ENCODE data around the gene PISD. TPM values are rescaled to one million over a fixed set of nuclear protein-coding genes. Genes with fewer than 3 reads are reported as not detected.

The PISD gene
- polyA plus RNA-seq, 1 donor = 54.3 TPM

GRCh38 chr22:31588970-31589675 is 72.9 kb downstream of the PISD start:
- Histone ChIP-seq H3K4me1 (ENCODE audit: control insufficient read depth, insufficient read depth, low read length) (peaks cover 24% of the 10 kb centered on the region), H3K36me3 (ENCODE audit: control insufficient read depth, insufficient read depth, low read length) (peaks cover 14% of the 10 kb centered on the region), H3K27ac (ENCODE audit: low read length) (peak overlapping the region; percentile 74), H3K4me3 (ENCODE audit: low read length) (peak overlapping the region; percentile 20), H3K27me3 (ENCODE audit: control insufficient read depth, insufficient read depth, low read length) (no peaks in the 10 kb centered on the region), H3K9me3 (ENCODE audit: control insufficient read depth, low read depth, low read length) (no peaks in the 10 kb centered on the region)
- no CpG with 5 or more reads among the region's 6 CpGs for WGBS (ENCODE audit: insufficient coverage, low lambda C conversion rate)
- peak; percentile 52 to 78 for DNase-seq

DNA sequence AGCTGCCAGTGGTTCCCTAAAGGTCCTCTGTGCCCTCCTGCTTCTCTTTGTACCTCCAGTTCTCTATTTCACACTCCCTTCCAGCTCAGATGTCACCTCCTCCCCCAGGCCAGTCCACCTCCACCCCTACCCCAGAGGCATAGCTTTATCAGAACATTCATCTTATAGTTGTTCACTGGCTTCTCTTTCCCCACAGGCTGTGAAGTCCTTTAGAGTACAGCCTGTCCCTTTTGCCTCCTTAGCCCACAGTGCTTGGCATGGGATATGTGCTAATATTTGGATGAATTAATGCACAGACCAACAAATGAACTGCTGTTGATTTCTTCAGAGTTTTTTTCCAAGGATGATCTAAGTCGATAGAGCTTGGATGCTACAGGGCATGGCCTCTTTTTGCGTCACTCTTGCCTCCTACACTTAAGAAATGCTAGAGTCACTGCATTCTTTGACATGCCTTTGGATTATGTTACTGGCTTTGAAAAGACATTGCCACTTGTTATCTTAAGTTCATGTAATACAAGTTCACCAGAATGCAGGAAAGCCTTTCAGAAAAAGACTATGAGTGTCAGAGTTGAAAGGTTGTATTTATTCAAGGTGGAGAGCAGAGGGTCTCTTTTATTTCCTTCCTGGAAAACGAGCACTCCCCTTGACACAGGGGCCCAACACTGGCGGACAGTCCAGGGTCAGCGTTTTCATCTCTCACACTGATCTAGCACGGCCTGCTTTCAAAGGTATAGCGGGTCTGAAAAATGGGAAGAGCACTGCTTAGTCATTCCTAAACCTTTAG is 75.7 kb downstream of the PISD start:
- Histone ChIP-seq H3K9me3 (ENCODE audit: control insufficient read depth, low read depth, low read length) (no peaks in the 10 kb centered on the region), H3K27me3 (ENCODE audit: control insufficient read depth, insufficient read depth, low read length) (no peaks in the 10 kb centered on the region), H3K4me3 (ENCODE audit: low read length) (no peak overlapping the region), H3K27ac (ENCODE audit: low read length) (peak overlapping the region; percentile 57), H3K36me3 (ENCODE audit: control insufficient read depth, insufficient read depth, low read length) (peaks cover 14% of the 10 kb centered on the region), H3K4me1 (ENCODE audit: control insufficient read depth, insufficient read depth, low read length) (peaks cover 24% of the 10 kb centered on the region)
- DNase-seq = peak; percentile 45 to 58
- no CpG with 5 or more reads among the region's 7 CpGs for WGBS (ENCODE audit: insufficient coverage, low lambda C conversion rate)

GRCh38 chr22:31585161-31585859 is 76.7 kb downstream of the PISD start:
- Histone ChIP-seq H3K27ac (ENCODE audit: low read length) (peak overlapping the region; percentile 57), H3K27me3 (ENCODE audit: control insufficient read depth, insufficient read depth, low read length) (no peaks in the 10 kb centered on the region), H3K9me3 (ENCODE audit: control insufficient read depth, low read depth, low read length) (no peaks in the 10 kb centered on the region), H3K4me1 (ENCODE audit: control insufficient read depth, insufficient read depth, low read length) (peaks cover 24% of the 10 kb centered on the region), H3K4me3 (ENCODE audit: low read length) (no peak overlapping the region), H3K36me3 (ENCODE audit: control insufficient read depth, insufficient read depth, low read length) (peaks cover 14% of the 10 kb centered on the region)
- no peak for DNase-seq
- 38% methylated on average over 2 of the region's 3 CpGs for WGBS (ENCODE audit: insufficient coverage, low lambda C conversion rate)

DNA sequence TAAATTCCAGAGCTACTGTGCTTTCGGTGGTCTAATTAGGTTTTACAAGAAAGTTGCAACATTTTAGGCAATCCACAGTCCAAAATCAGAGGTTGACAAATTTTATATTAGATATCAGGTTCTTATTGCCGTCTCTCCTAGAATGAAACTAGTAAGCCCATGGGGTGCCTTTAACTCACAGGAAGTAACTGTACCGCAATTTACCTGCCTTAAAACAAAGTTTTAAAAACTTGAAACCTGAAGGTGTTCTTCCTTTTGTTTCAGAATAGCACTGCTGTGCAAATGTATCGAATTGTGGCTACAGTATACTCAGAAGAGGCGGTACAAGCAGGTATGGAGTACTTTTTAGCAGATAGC is 77.2 kb downstream of the PISD start:
- H3K27me3 ChIP-seq (ENCODE audit: control insufficient read depth, insufficient read depth, low read length) = no peaks in the 10 kb centered on the region
- peaks cover 14% of the 10 kb centered on the region for H3K36me3 ChIP-seq (ENCODE audit: control insufficient read depth, insufficient read depth, low read length)
- WGBS (ENCODE audit: insufficient coverage, low lambda C conversion rate) = 93% methylated on average over 2 of the region's 5 CpGs
- no peaks in the 10 kb centered on the region for H3K9me3 ChIP-seq (ENCODE audit: control insufficient read depth, low read depth, low read length)
- no peak for DNase-seq
- H3K4me3 ChIP-seq (ENCODE audit: low read length) = no peak overlapping the region
- peaks cover 24% of the 10 kb centered on the region for H3K4me1 ChIP-seq (ENCODE audit: control insufficient read depth, insufficient read depth, low read length)
- H3K27ac ChIP-seq (ENCODE audit: low read length) = no peak overlapping the region

GRCh38 chr22:31583861-31584485 is 78.0 kb downstream of the PISD start:
- no peak overlapping the region for H3K4me3 ChIP-seq (ENCODE audit: low read length)
- H3K36me3 ChIP-seq (ENCODE audit: control insufficient read depth, insufficient read depth, low read length) = peaks cover 12% of the 10 kb centered on the region

GRCh38 chr22:31579835-31580242 is 82.2 kb downstream of the PISD start:
- no peak overlapping the region for H3K27ac ChIP-seq (ENCODE audit: low read length)
- H3K4me1 ChIP-seq (ENCODE audit: control insufficient read depth, insufficient read depth, low read length) = no peaks in the 10 kb centered on the region
- no peaks in the 10 kb centered on the region for H3K27me3 ChIP-seq (ENCODE audit: control insufficient read depth, insufficient read depth, low read length)
- no peak overlapping the region for H3K4me3 ChIP-seq (ENCODE audit: low read length)
- peak in 1 of 2 donors; percentile 37 for DNase-seq
- peaks cover 10% of the 10 kb centered on the region for H3K36me3 ChIP-seq (ENCODE audit: control insufficient read depth, insufficient read depth, low read length)
- no peaks in the 10 kb centered on the region for H3K9me3 ChIP-seq (ENCODE audit: control insufficient read depth, low read depth, low read length)
- 33% methylated on average over 1 of the region's 1 CpG for WGBS (ENCODE audit: insufficient coverage, low lambda C conversion rate)

More at GRCh38 chr22:31583861-31584485, 78.0 kb downstream of the PISD start:
- Histone ChIP-seq H3K27me3 (ENCODE audit: control insufficient read depth, insufficient read depth, low read length) (no peaks in the 10 kb centered on the region), H3K27ac (ENCODE audit: low read length) (no peak overlapping the region), H3K4me1 (ENCODE audit: control insufficient read depth, insufficient read depth, low read length) (peaks cover 20% of the 10 kb centered on the region), H3K9me3 (ENCODE audit: control insufficient read depth, low read depth, low read length) (no peaks in the 10 kb centered on the region)
- no CpG with 5 or more reads among the region's 3 CpGs for WGBS (ENCODE audit: insufficient coverage, low lambda C conversion rate)
- DNase-seq = no peak

GRCh38 chr22:31578171-31578570 is 83.8 kb downstream of the PISD start:
- no peak overlapping the region for H3K27ac ChIP-seq (ENCODE audit: low read length)
- no CpG with 5 or more reads among the region's 5 CpGs for WGBS (ENCODE audit: insufficient coverage, low lambda C conversion rate)
- H3K4me3 ChIP-seq (ENCODE audit: low read length) = no peak overlapping the region
- H3K27me3 ChIP-seq (ENCODE audit: control insufficient read depth, insufficient read depth, low read length) = no peaks in the 10 kb centered on the region
- no peaks in the 10 kb centered on the region for H3K9me3 ChIP-seq (ENCODE audit: control insufficient read depth, low read depth, low read length)
- no peak for DNase-seq
- H3K4me1 ChIP-seq (ENCODE audit: control insufficient read depth, insufficient read depth, low read length) = no peaks in the 10 kb centered on the region
- peaks cover 15% of the 10 kb centered on the region for H3K36me3 ChIP-seq (ENCODE audit: control insufficient read depth, insufficient read depth, low read length)

DNA sequence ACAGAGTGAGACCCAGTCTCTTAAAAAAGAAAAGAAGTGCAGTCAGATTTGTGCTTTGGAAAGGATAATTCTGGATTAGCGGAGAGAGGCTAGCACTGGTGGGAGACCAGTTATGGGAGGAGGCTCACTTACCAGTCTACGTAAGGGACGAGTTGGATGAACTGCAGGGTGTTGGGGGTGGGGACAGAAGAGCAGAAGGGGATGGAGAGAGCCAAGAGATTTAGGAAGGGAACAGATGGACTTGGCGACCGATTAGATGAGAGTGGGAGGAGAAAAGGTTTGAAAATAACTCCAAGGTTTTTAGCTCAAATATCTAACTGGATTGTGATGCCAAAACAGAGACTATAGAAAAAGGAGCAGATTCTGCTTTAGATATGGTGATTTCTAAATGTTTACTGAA is 84.3 kb downstream of the PISD start:
- DNase-seq = no peak

DNA sequence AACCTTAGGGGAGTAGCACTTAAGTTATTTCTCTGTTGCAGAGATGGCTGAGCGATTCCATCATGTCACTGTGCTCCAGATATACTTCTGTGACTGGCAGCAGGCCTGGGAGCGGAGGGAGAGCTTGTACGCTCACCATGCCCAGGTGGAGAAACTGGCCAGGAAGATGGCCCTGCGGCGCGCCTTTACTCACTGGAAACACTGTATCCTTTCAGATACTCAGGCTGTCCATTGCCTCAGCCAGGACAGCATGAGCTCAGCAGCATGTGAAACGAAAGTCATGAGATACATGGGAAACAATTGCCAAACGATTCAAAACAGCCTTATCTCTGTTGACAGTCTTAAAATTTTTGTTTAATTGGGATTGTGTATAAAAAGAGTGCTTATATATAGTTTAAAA is 86.8 kb downstream of the PISD start:
- no CpG with 5 or more reads among the region's 8 CpGs for WGBS (ENCODE audit: insufficient coverage, low lambda C conversion rate)
- H3K27me3 ChIP-seq (ENCODE audit: control insufficient read depth, insufficient read depth, low read length) = no peaks in the 10 kb centered on the region
- no peak for DNase-seq
- no peak overlapping the region for H3K27ac ChIP-seq (ENCODE audit: low read length)
- H3K4me3 ChIP-seq (ENCODE audit: low read length) = no peak overlapping the region
- no peaks in the 10 kb centered on the region for H3K9me3 ChIP-seq (ENCODE audit: control insufficient read depth, low read depth, low read length)
- H3K36me3 ChIP-seq (ENCODE audit: control insufficient read depth, insufficient read depth, low read length) = peaks cover 18% of the 10 kb centered on the region
- H3K4me1 ChIP-seq (ENCODE audit: control insufficient read depth, insufficient read depth, low read length) = no peaks in the 10 kb centered on the region

More for the DNA sequence above, 84.3 kb downstream of the PISD start:
- no peaks in the 10 kb centered on the region for H3K4me1 ChIP-seq (ENCODE audit: control insufficient read depth, insufficient read depth, low read length)
- H3K9me3 ChIP-seq (ENCODE audit: control insufficient read depth, low read depth, low read length) = no peaks in the 10 kb centered on the region
- peaks cover 18% of the 10 kb centered on the region for H3K36me3 ChIP-seq (ENCODE audit: control insufficient read depth, insufficient read depth, low read length)
- H3K27me3 ChIP-seq (ENCODE audit: control insufficient read depth, insufficient read depth, low read length) = no peaks in the 10 kb centered on the region
- no peak overlapping the region for H3K4me3 ChIP-seq (ENCODE audit: low read length)
- H3K27ac ChIP-seq (ENCODE audit: low read length) = no peak overlapping the region
- WGBS (ENCODE audit: insufficient coverage, low lambda C conversion rate) = 89% methylated on average over 5 of the region's 5 CpGs

DNA sequence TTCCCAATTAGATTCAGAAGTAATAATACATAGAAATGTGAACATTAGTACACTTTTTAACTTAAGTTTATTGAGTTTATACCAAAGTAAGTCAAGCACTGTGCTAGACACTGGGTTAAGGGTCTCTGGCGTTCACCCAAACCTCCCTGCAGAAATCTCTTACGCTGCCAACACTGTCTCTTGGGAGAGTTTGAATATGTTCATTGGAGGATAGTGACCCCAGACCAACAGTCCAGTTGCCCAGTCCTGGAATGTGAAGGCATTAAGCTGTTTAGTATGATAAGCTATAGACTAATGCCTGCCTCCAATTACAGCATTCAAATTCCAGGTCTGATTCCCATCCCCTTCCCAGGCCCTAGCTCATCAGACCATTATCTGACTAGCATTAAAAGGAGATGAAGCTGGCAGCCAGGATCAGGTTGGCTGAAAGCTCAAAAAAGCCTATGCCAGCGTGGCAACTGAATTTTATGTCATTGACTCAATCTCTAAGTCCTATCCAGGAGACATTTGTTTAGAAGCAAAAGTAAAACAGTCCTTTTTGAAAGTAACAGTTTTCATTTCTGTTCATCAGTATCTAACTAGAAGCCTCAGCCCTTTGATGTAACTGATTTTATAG is 87.9 kb downstream of the PISD start:
- H3K27ac ChIP-seq (ENCODE audit: low read length) = no peak overlapping the region
- H3K9me3 ChIP-seq (ENCODE audit: control insufficient read depth, low read depth, low read length) = no peaks in the 10 kb centered on the region
- DNase-seq = no peak
- H3K4me1 ChIP-seq (ENCODE audit: control insufficient read depth, insufficient read depth, low read length) = no peaks in the 10 kb centered on the region
- peaks cover 18% of the 10 kb centered on the region for H3K36me3 ChIP-seq (ENCODE audit: control insufficient read depth, insufficient read depth, low read length)
- H3K27me3 ChIP-seq (ENCODE audit: control insufficient read depth, insufficient read depth, low read length) = no peaks in the 10 kb centered on the region
- H3K4me3 ChIP-seq (ENCODE audit: low read length) = no peak overlapping the region
- WGBS (ENCODE audit: insufficient coverage, low lambda C conversion rate) = 100% methylated on average over 1 of the region's 3 CpGs

Data from large intestine (tissue), 3 donors.